Astrocyte (in vitro differentiated cells and primary cell): ENCODE data around the gene NEUROD6. TPM values are rescaled to one million over a fixed set of nuclear protein-coding genes. Genes with fewer than 3 reads are reported as not detected.
A peak's percentile ranks its signal among the peaks of the same experiment; 100 is the strongest.

Experiments used
- DNase-seq: peaks from one replicate; pipeline ENCODE4 v3.0.0-alpha.2; 2010; ENCODE audit warnings: low read depth
- FAIRE-seq: peaks from 2 replicates; lab custom pipeline; 2011; peaks lifted over from hg19 to GRCh38; lab: Jason Lieb, UNC
- H2AFZ ChIP-seq: 2 replicates; pipeline ENCODE4 v1.6.0; 2012; ENCODE audit warnings: low read depth, low read length, inconsistent platforms
- H3K27ac ChIP-seq: 2 replicates; pipeline ENCODE4 v1.5.1; 2011; ENCODE audit warnings: low read depth, low read length, inconsistent platforms
- H3K27me3 ChIP-seq: 2 replicates; pipeline ENCODE4 v1.6.0; 2011; ENCODE audit warnings: low read length, inconsistent platforms; ENCODE audit not compliant: insufficient read depth
- H3K36me3 ChIP-seq: 2 replicates; pipeline ENCODE4 v1.5.1; 2011; ENCODE audit warnings: low read length, inconsistent platforms; ENCODE audit not compliant: insufficient read depth
- H3K4me1 ChIP-seq: 2 replicates; pipeline ENCODE4 v1.5.1; 2011; ENCODE audit warnings: low read length, inconsistent platforms; ENCODE audit not compliant: insufficient read depth
- H3K4me2 ChIP-seq: 2 replicates; pipeline ENCODE4 v1.6.0; 2012; ENCODE audit warnings: low read length, inconsistent platforms
- H3K4me3 ChIP-seq: 2 replicates; pipeline ENCODE4 v1.5.1; 2011; ENCODE audit warnings: low read depth, mild to moderate bottlenecking, low read length, inconsistent platforms; ENCODE audit not compliant: insufficient read depth
- H3K79me2 ChIP-seq: 2 replicates; pipeline ENCODE4 v1.6.0; 2012; ENCODE audit warnings: mild to moderate bottlenecking, low read length, inconsistent platforms; ENCODE audit not compliant: insufficient read depth
- H3K9ac ChIP-seq: 2 replicates; pipeline ENCODE4 v1.6.0; 2012; ENCODE audit warnings: mild to moderate bottlenecking, low read length, inconsistent platforms
- H3K9me3 ChIP-seq: 2 replicates; pipeline ENCODE4 v1.5.1; 2012; ENCODE audit warnings: low read depth, mild to moderate bottlenecking, low read length, inconsistent platforms; ENCODE audit not compliant: insufficient read depth
- H4K20me1 ChIP-seq: 2 replicates; pipeline ENCODE4 v1.6.0; 2012; ENCODE audit warnings: low read length, inconsistent platforms; ENCODE audit not compliant: insufficient read depth
- H3K27ac Mint-ChIP-seq: one replicate; pipeline ENCODE4 v1.8.0; 2021; ENCODE audit warnings: mild to moderate bottlenecking, mixed read lengths; ENCODE audit not compliant: unreplicated experiment
- H3K27me3 Mint-ChIP-seq: one replicate; pipeline ENCODE4 v1.8.0; 2021; ENCODE audit warnings: low read depth, mixed read lengths; ENCODE audit not compliant: unreplicated experiment
- H3K36me3 Mint-ChIP-seq: one replicate; pipeline ENCODE4 v1.8.0; 2021; ENCODE audit warnings: low read depth, mixed read lengths; ENCODE audit not compliant: unreplicated experiment
- H3K4me1 Mint-ChIP-seq: one replicate; pipeline ENCODE4 v1.8.0; 2021; ENCODE audit warnings: low read depth, mixed read lengths; ENCODE audit not compliant: unreplicated experiment
- H3K4me3 Mint-ChIP-seq: one replicate; pipeline ENCODE4 v1.8.0; 2021; ENCODE audit warnings: mild to moderate bottlenecking, moderate library complexity, mixed read lengths; ENCODE audit not compliant: unreplicated experiment
- H3K9me3 Mint-ChIP-seq: one replicate; pipeline ENCODE4 v1.8.0; 2021; ENCODE audit warnings: mild to moderate bottlenecking, mixed read lengths; ENCODE audit not compliant: unreplicated experiment
- EZH2 ChIP-seq: IDR thresholded peaks from 2 replicates; pipeline ENCODE4 v1.6.1; 2012; ENCODE audit warnings: mild to moderate bottlenecking, low read length, inconsistent platforms; ENCODE audit not compliant: insufficient read depth
- total RNA-seq: library from RNA; stranded (reverse); gene quantifications from 2 replicates; pipeline ENCODE4 v1.2.1, GENCODE V29; 2021
- TF ChIP-seq, protein P1 (sequence below): IDR thresholded peaks from 2 replicates; pipeline ENCODE4 v1.5.1; 2011; ENCODE audit warnings: low read depth, mild to moderate bottlenecking, inconsistent platforms, low read length, moderate library complexity; ENCODE audit not compliant: insufficient read depth

Gene NEUROD6
- total RNA-seq, 1 donor from 2014 or later, result not detected

DNA sequence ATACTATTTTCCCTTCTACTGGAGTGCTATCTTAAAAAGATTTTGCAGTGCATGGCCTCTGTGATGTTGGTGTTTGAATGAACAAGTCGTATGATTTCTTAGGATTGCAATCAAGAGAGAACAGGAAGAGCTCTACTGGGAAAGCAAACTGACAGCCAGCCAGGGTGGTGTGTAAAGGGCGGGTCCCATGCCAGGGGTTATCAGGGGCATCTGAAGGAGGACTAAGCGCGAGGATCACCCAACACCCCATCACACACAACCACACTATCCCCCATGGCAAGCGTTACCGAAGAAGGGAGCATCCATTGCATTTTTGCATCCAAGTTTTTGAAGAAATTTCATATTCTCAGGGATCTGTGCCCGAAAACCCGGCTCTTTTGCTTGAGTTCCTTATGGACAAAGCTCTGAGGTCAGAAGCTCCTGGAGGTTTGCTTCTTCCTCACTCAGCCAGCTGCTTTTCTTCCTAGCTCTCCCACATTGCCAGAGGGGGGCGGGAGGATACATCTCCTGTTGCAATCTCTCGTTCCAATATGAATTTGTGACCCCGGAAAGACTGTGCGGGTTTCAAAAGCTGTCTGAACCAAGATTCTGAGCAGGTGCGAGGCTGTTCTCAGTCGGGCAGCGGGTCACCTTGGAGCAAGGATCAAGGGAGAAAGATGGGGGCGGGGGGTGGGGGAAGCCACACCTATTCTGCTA is 5.2 kb downstream of the NEUROD6 start:
- Histone ChIP-seq H3K4me3 (no peak overlapping the region), H3K27me3 (peaks cover 27% of the 10 kb centered on the region), H3K4me2 (no peak overlapping the region), H4K20me1 (no peaks in the 10 kb centered on the region), H3K9ac (no peak overlapping the region), H3K27ac (no peak overlapping the region), H3K4me1 (no peaks in the 10 kb centered on the region), H3K79me2 (no peaks in the 10 kb centered on the region), H3K36me3 (no peaks in the 10 kb centered on the region), H2AFZ (no peak overlapping the region), H3K9me3 (peaks cover 3% of the 10 kb centered on the region)
- no peaks in the 10 kb centered on the region for H3K4me1 Mint-ChIP-seq
- TF ChIP-seq, protein P1, sequence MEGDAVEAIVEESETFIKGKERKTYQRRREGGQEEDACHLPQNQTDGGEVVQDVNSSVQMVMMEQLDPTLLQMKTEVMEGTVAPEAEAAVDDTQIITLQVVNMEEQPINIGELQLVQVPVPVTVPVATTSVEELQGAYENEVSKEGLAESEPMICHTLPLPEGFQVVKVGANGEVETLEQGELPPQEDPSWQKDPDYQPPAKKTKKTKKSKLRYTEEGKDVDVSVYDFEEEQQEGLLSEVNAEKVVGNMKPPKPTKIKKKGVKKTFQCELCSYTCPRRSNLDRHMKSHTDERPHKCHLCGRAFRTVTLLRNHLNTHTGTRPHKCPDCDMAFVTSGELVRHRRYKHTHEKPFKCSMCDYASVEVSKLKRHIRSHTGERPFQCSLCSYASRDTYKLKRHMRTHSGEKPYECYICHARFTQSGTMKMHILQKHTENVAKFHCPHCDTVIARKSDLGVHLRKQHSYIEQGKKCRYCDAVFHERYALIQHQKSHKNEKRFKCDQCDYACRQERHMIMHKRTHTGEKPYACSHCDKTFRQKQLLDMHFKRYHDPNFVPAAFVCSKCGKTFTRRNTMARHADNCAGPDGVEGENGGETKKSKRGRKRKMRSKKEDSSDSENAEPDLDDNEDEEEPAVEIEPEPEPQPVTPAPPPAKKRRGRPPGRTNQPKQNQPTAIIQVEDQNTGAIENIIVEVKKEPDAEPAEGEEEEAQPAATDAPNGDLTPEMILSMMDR, result no peak
- TF ChIP-seq EZH2, result no peak
- H3K4me3 Mint-ChIP-seq, result no peak overlapping the region
- H3K27ac Mint-ChIP-seq, result no peak overlapping the region
- H3K27me3 Mint-ChIP-seq, result peaks cover 31% of the 10 kb centered on the region
- no peak for FAIRE-seq
- DNase-seq, result no peak
- H3K9me3 Mint-ChIP-seq, result peaks cover 4% of the 10 kb centered on the region
- no peaks in the 10 kb centered on the region for H3K36me3 Mint-ChIP-seq

DNA sequence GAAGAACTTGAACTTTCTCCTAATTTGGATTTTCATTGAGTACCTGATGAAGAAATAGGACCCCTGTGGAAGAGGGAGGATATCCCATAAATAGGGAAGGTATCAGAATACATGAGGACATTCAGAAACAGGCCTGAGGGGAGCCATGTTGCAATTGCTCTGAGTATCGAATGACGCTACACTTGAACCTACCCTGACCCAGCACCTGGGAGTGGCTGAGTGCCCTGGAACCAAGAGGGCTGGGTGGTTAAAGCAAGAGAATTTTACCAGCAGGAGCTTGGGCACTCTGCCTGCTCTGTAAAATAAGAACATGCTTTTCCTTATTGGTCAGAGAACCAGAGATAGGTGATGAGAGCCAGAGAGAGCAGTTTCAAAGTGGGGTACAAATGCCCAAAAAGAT is 7.2 kb downstream of the NEUROD6 start:
- Mint-ChIP-seq H3K36me3 (no peaks in the 10 kb centered on the region), H3K4me3 (no peak overlapping the region), H3K4me1 (no peaks in the 10 kb centered on the region), H3K27ac (no peak overlapping the region), H3K9me3 (peaks cover 6% of the 10 kb centered on the region), H3K27me3 (peaks cover 24% of the 10 kb centered on the region)
- Histone ChIP-seq H3K9me3 (peaks cover 3% of the 10 kb centered on the region), H4K20me1 (no peaks in the 10 kb centered on the region), H3K27me3 (peaks cover 23% of the 10 kb centered on the region), H3K4me1 (no peaks in the 10 kb centered on the region), H3K27ac (no peak overlapping the region), H2AFZ (no peak overlapping the region), H3K9ac (no peak overlapping the region), H3K4me2 (no peak overlapping the region), H3K36me3 (no peaks in the 10 kb centered on the region), H3K79me2 (no peaks in the 10 kb centered on the region), H3K4me3 (no peak overlapping the region)
- DNase-seq, result no peak
- TF ChIP-seq EZH2, result no peak
- TF ChIP-seq, protein P1, result no peak
- FAIRE-seq, result no peak

DNA sequence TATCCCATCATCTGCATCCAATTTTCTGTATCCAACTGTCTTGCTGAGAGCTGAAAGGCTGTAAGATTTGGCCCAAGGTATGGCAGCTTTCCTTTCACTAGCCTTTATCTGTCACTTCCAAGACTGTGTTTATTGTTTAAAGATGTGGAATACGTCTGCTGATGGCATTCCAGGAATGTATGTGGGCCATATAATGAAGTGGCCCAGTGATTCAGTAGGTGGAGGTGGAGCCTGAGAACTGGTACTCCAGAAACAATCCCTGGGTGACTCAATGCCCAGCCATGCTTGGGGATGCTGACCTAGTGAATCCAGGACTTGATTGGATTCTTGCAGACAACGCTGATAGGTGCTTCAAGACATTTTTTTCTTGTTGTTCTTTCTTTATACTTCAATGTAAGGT is 13.5 kb downstream of the NEUROD6 start:
- no peaks in the 10 kb centered on the region for H3K36me3 Mint-ChIP-seq
- peak; percentile 66 for DNase-seq
- H3K4me2 ChIP-seq, result peak overlapping the region; percentile 39
- H3K9ac ChIP-seq, result no peak overlapping the region
- no peak overlapping the region for H3K4me3 Mint-ChIP-seq
- peaks cover 3% of the 10 kb centered on the region for H3K9me3 ChIP-seq
- no peaks in the 10 kb centered on the region for H3K27me3 ChIP-seq
- H3K27me3 Mint-ChIP-seq, result no peaks in the 10 kb centered on the region
- FAIRE-seq, result no peak
- H3K4me1 Mint-ChIP-seq, result peaks cover 21% of the 10 kb centered on the region
- H3K79me2 ChIP-seq, result no peaks in the 10 kb centered on the region
- H3K4me3 ChIP-seq, result no peak overlapping the region
- H3K36me3 ChIP-seq, result no peaks in the 10 kb centered on the region
- peak overlapping the region; percentile 93 for H3K27ac Mint-ChIP-seq
- H4K20me1 ChIP-seq, result no peaks in the 10 kb centered on the region
- H3K9me3 Mint-ChIP-seq, result peaks cover 2% of the 10 kb centered on the region
- no peak for TF ChIP-seq EZH2
- TF ChIP-seq, protein P1, result no peak
- peaks cover 7% of the 10 kb centered on the region for H3K4me1 ChIP-seq
- no peak overlapping the region for H2AFZ ChIP-seq
- H3K27ac ChIP-seq, result no peak overlapping the region
